HG03460 (cell line): ENCODE results near the gene KRTAP5-10.
"Not testable (repeated sequence)": the region's sequence is repeated elsewhere in the genome, so short reads cannot be mapped to it uniquely, and the experiment has no call there.

Experiments
- ATAC-seq: cut with Tn5 transposase; IDR thresholded peaks from one replicate; pipeline ENCODE4 v1.9.1; 2021; ENCODE audit not compliant: unreplicated experiment

The KRTAP5-10 gene

GRCh38 chr11:71607520-71608216 is 42.3 kb downstream of the KRTAP5-10 start:
- not testable (repeated sequence) for ATAC-seq

- ATAC-seq = not testable (repeated sequence)
Observed at GRCh38 chr11:71608272-71608671, 42.9 kb downstream of the KRTAP5-10 start.

GRCh38 chr11:71611218-71611910 is 46.0 kb downstream of the KRTAP5-10 start:
- not testable (repeated sequence) for ATAC-seq

GRCh38 chr11:71613931-71614330 is 48.6 kb downstream of the KRTAP5-10 start:
- ATAC-seq = not testable (repeated sequence)

GRCh38 chr11:71614366-71614917 is 49.1 kb downstream of the KRTAP5-10 start:
- not testable (repeated sequence) for ATAC-seq

GRCh38 chr11:71615003-71615402 is 49.6 kb downstream of the KRTAP5-10 start:
- not testable (repeated sequence) for ATAC-seq
